NT2/D1 (cell line): ENCODE measurements around the gene PTPRN2.

ENCODE experiments used
- SUZ12 ChIP-seq: IDR thresholded peaks from 2 replicates; pipeline ENCODE4 v1.6.1; 2011; ENCODE audit not compliant: insufficient read length, insufficient read depth; ENCODE audit errors: extremely low read depth
- YY1 ChIP-seq: IDR thresholded peaks from 2 replicates; pipeline ENCODE4 v1.6.1; 2011; ENCODE audit not compliant: insufficient read length, insufficient read depth

GRCh38 chr7:158138329-158138597, 449.4 kb downstream of the PTPRN2 start:
- TF ChIP-seq SUZ12 (no peak), YY1 (no peak)
